ENCODE measurements around the gene TSPAN33.
"Not testable (repeated sequence)": the region's sequence is repeated elsewhere in the genome, so short reads cannot be mapped to it uniquely, and the experiment has no call there.

Gene TSPAN33, protein sequence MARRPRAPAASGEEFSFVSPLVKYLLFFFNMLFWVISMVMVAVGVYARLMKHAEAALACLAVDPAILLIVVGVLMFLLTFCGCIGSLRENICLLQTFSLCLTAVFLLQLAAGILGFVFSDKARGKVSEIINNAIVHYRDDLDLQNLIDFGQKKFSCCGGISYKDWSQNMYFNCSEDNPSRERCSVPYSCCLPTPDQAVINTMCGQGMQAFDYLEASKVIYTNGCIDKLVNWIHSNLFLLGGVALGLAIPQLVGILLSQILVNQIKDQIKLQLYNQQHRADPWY

GRCh38 chr7:129144095-129144833 lies at the start of gene TSPAN33:
TSPAN33 (plus strand) TSS chr7:129144707; CDS start chr7:129144981, 274 bp downstream.
- peak; percentile 23 for DNase-seq (ENCODE audit: low read depth)

GRCh38 chr7:129095258-129095657 lies 49.2 kb upstream of the TSPAN33 start:
- DNase-seq (ENCODE audit: low read depth), result no peak

DNA sequence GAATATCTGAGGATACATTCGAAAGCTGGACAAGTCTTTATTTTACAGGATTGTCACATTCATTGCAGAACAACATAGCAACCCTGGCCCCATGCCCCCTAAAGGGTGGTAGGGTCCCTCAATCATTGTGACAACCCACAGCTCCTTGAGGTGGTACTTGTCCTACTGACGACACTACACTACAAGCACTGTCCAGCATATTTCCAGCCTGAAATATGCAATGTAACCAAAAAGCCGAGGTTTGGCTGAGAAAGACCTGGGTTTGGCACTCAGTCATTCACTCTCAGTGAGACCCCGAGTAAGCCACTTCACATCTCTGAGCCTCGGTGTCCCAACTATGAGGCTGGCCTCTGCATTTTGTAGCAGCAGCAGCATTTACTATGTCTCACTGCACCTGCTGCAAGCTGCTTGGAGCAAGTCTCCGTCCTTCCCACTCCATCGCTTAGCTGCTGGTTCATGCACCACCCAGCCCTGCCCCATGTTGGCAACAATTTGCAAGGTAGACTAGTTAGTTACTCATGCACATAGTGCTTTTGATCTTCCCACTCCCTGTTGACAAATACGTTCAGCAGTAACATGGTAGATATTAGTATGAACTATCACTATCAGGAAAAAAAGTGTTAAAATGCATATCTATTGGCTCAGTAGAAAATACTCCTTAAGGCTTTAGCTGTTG lies 46.0 kb upstream of the TSPAN33 start:
- no peak for DNase-seq (ENCODE audit: low read depth)

DNA sequence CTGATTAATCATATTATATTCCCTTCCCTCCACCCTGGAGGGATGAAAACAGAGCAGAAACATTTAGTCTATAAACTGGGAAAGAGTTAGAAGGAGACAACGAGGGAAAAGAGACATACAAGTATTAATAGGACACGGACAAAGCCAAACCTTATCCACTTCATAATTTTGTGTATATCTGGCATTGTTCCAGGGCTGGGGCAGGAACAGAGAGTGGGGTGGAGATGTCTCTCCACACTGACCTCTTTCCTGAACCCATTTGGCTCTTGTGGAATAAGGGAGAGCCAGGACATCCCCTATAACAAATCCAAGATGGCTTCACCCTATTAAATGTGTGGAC lies 43.7 kb upstream of the TSPAN33 start:
- no peak for DNase-seq (ENCODE audit: low read depth)

- DNase-seq (ENCODE audit: low read depth), result no peak
Observed at GRCh38 chr7:129101746-129102145, 42.8 kb upstream of the TSPAN33 start.

DNA sequence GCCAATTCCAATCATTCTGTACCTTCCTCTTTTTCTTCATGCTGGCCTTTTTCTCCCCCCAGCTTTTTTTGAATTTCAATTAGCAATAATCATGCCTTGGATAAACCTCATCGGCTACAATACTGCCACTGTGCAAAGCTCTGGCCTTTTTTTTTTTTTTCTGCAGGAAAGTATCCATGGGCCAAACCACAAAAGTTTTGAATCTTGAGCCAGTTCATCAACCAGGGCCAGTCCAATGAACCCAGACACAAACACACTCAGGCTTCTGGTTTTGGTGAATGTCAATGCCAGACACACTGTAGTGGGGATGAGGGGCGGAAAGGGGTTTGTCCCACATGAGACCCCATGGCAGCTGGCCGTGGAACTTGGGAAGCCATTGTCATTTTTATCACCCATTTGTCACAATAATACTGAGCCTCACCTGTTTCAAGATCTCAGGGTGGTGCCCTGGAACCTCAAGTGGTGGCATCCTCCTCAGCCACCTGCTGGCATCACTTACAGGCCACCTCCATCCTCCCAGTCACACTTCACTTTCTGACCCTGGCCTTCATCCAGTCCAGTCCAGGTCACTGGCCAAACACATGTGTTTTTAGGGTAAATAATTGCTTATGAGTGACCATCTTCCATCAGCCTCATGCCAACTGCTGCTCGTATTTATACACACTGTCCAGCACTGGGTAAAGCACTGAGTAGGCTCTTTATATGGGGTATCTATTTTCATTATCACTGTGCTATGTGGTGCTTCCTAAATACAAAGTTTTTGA lies 40.8 kb upstream of the TSPAN33 start:
- DNase-seq (ENCODE audit: low read depth), result no peak

GRCh38 chr7:129108581-129108980 lies 35.9 kb upstream of the TSPAN33 start:
- no peak for DNase-seq (ENCODE audit: low read depth)

DNA sequence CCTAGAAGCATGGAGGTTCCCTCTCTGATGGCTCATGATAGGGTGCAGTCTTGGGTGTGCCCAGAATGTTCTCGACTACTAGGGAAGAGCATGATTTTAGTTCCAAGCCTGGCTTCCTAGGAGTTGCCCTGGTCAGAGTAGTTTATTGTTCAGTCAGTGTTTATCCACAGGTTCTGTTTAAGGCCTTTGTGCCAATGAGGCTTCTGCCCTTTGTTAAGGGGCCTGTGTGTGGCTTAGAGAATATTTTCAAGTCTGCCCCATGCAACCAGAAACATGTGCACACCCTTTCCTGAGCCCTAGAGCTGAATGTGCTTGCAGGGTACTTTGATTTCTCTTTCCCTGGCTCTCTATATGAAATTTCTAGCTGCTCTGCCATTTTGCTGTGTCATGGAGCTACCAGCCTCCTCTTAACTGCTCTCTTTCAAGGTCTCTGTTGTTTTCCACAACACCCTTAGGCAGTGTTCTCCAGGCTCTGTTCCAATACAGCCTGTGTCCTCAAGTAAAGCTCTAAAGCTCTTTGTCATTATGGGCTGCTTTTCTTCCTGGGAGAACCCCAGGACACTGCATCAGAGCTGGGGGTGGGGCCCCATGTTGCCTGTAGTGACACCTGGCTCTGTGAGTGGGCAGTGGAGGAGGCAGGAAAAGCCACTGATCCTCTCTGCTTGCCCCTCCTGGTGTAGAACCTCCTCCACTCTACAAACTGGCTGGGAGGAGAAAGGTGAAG lies 34.1 kb upstream of the TSPAN33 start:
- DNase-seq (ENCODE audit: low read depth), result no peak

DNA sequence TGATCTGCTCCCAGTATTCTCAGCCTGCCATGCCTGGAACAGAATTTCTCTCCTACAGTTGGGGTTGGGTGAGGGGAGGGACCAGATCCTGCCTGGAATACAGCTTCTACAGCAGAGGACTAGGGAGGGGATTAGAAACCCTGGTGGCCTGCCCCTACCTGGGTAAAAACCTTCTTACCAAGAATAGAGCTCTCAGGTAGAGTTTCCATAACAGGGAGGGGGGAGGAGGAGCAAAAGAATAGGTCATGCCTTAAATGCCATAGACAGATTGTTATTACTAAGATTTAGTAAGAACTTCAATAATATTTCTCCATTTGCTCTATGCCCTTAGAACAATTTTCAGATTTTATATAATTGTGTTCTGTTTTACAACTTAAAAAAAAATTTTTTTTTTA lies 33.5 kb upstream of the TSPAN33 start:
- DNase-seq (ENCODE audit: low read depth), result no peak

- DNase-seq (ENCODE audit: low read depth), result no peak
Observed at GRCh38 chr7:129115676-129116075, 28.8 kb upstream of the TSPAN33 start.

DNA sequence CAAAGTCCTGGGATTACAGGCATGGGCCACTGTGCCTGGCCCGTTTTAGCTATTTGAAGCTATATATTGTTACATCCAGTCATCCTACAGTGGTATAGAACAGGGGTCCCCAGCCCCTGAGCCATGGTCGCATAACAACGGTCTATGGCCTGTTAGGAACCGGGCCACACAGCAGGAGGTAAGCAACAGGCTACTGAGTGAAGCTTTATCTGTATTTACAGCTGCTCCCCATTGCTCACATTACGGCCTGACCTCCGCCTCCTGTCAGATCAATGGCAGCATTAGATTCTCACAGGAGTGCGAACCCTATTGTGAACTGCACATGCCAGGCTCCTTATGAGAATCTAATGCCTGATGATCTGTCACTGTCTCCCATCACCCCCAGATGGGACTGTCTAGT lies 26.3 kb upstream of the TSPAN33 start:
- DNase-seq (ENCODE audit: low read depth), result no peak

DNA sequence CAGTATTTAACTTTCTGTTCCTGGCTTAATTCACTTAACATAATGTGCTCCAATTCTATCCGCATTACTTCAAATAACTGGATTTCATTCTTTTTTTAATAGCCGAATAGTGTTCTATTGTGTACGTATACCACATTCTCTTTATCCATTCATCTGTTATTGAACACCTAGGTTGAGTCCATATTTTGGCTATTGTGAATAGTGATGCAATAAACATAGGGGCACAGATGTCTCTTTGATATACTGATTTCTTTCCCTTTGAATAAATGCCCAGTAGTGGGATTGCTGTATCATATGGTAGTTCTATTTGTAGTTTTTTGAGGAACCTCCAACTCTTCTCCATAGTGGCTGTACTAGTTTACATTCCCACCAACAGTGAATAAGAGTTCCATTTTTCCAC lies 25.5 kb upstream of the TSPAN33 start:
- no peak for DNase-seq (ENCODE audit: low read depth)

GRCh38 chr7:129121501-129122077 lies 22.9 kb upstream of the TSPAN33 start:
- DNase-seq (ENCODE audit: low read depth), result not testable (repeated sequence)

DNA sequence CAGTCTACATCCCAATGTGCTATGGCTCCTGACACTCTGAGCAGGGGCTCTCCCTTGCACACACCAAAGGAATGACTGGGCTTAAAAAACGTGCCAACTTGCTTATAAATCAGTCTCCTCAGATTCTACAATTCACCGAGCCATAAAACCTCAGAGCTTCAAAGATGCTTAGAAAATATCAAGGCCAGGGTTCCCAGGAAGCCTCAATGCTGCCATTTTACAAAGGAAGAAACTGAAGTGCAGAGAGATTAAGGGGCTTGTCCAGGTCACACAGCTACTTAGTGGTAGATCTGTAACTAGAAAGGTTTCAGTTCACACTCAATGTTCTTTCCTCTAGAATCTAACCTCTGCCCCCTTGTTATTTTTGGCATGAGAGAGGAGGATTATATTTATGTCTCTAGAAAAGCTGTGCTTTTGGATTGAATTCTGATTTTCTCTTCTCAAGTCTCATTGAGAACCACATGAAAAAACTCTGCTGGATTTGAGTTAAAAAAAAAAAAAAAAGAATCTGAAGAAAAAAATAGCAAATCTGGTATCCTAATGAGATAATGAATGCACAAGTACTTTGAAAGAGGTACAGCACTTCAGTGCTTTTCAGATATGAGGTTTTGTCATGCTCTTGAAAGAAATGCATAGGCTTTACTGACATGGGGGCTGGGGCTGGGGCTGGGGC lies 22.3 kb upstream of the TSPAN33 start:
- DNase-seq (ENCODE audit: low read depth), result no peak

DNA sequence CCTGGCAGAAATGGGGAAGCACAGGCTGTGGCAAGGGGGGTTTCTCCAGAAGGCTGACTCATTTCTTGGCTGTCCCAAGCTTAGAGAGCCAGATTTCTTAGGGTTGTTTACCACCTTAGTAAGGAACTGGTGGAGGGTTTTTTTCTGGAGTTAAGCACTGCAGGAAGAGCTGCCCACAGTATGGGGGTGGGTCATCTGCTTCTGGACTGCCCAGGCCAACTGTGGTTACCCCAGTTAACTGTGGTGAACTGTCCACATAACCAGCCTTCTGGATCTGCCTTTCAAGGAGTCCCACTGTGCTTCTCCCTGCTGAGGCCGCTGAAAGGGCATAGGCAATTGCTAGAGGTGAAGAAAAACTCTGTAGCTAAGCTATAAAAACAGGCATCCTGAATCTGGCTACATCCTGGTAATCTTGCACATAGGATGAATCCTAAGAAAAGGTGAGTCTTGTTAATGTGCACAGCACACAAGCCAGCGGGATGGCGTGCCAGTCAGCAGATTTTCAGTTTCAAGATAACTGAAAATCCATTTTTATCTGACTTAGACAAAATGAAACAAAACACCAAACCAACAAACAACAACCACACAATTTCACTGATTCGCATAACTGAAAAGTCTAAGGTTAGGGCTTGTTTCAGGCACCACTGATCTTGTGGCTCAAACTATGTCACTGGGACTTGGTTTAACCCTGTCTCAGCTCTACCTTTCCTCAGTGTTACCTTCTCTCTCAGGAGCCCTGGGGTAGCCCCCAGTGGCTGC lies 21.6 kb upstream of the TSPAN33 start:
- no peak for DNase-seq (ENCODE audit: low read depth)

DNA sequence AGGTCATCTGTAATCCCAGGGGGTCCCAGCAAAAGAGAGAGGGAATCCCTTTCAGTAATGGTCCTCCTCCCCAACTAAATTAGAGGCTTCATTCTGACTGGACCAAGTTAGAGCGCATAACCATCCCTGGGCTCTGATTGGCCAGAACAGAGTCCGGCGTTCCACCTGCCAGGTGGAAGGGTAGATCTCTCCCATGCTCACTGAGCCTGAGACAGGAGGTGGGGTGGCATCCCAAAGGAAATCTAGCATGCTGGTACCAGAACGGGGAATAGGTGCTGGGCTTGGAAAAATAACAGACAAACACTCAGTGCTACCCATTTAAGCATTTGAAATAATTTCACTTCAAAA lies 21.0 kb upstream of the TSPAN33 start:
- no peak for DNase-seq (ENCODE audit: low read depth)

DNA sequence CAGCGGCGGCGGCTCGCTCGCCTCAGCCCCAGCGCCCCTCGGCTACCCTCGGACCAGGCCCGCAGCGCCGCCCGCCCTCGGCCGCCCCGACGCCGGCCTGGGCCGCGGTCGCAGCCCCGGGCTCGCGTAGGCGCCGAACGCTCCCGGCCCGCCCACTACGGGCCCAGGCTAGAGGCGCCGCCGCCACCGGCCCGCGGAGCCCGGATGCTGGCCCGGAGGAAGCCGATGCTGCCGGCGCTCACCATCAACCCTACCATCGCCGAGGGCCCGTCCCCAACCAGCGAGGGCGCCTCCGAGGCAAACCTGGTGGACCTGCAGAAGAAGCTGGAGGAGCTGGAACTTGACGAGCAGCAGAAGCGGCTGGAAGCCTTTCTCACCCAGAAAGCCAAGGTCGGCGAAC lies 18.2 kb upstream of the TSPAN33 start:
- no peak for DNase-seq (ENCODE audit: low read depth)

DNA sequence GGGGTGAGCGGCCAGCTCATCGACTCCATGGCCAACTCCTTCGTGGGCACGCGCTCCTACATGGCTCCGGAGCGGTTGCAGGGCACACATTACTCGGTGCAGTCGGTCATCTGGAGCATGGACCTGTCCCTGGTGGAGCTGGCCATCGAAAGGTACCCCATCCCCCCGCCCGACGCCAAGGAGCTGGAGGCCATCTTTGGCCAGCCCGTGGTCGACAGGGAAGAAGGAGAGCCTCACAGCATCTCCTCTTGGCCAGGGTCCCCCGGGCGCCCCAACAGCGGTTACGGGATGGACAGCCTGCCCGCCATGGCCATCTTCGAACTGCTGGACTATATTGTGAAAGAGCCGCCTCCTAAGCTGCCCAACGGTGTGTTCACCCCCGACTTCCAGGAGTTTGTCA lies 17.4 kb upstream of the TSPAN33 start:
- no peak for DNase-seq (ENCODE audit: low read depth)

- no peak for DNase-seq (ENCODE audit: low read depth)
Observed at GRCh38 chr7:129127601-129128000, 16.9 kb upstream of the TSPAN33 start.

DNA sequence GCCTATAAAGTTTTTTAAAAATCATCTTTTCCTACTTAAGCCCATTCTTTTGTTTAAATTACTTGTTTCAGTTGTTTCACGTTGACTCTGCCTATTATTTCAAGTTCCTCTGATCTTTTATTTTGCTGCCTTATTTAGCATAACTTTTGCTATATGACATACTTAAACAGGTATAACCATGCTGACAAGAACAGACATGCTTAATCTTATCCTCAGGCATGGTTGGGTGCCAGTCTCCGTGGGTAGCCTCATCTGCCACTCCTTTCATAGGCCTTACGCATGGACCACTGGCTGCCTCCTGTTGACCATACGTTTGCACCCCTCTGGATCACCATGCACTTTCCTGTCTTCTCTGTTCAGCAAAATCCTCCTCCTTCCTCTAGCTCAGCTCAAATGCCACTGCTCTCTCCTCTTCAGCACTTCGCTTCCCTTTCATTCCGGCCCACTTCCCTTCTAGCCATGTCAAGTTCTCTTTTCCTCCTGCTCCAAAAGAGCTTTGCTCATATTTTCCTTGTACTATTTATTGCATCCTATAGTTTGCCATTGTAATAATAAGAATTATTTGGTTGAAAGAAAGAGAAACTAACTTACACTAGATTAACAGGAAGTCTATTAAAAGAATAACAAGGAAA lies 10.0 kb upstream of the TSPAN33 start:
- no peak for DNase-seq (ENCODE audit: low read depth)

Data from GM04504 (cell line).